Activated CD8-positive, alpha-beta memory T cell treated with anti-CD3 and anti-CD28 coated beads, Interleukin-2, amount 50 U/mL, for 24 hours (primary cell): ENCODE measurements around the gene ACTG1.

Source experiments
- DNase-seq: peaks from one replicate; pipeline ENCODE4 v3.0.0-alpha.2; 2020; ENCODE audit errors: extremely low read depth

The ACTG1 gene

DNA sequence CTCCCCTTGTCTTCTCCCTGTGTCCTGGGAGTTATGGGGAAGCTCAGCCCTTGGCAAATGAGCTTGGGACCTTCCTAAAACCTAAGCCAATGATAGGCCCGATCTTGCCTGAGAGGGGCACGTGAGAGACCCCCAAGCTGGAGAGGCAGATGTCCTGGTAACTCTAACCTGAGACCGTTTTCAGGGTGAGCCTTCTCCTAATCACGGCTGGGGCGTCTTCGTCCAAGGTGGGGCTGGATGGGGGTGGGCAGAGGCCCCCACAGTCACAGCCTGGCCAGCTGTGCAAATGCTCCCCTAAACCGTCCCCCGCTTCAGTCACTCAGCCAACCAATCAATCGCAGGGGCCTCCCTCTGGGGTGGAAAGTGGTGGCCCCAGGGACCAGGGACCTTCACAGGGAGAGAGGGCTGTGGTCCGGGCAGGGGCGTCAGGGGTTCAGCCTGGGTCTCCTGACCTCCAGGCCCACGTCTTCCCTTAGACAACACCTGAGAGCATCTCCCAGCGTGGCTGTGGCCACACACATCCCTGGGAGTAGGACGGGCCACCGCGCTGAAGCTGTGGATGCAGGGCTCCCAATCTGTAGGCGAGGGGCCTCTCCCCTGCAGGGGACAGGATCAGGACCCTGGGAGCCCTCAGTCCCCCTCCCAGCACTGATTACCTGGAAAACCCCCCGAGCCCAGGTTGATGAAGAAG, 30.6 kb downstream of the ACTG1 start:
- DNase-seq = no peak

DNA sequence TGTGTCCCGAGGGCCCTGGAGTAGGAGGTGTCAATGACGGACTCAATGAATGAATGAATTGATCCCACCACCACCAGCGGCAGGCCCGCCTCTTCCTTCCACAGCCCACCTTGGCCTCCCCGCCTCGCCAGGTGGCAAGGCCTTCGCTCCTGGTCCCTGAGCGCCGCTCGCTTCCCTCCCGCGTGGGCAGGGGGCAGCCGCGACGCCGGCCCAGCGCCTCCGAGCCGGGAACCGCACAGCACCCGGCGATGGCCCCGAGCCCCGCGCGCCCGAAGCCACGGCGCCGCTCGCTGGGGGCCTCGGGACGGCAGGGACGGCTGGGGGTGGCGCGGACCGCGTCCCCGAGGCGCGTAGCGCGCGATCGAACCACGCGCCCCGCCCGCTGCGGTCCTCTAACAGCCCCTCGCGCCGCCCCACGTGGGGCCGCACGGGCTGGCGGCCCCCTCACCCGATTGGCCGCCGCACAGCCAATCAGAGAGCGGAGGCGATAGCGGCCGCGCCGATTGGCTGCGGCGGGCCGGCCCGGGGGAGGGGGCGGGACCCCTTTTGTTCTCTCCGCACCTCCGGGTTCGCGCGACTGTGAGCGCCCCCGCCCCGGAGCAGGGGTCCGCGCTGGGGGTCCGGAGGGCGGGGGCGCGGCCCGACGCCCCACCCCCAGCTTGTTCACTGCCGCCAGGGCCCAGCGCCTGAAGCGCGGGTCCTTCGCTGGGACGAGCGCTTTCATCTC, 31.4 kb downstream of the ACTG1 start:
- DNase-seq = no peak

- no peak for DNase-seq
These were observed 32.2 kb downstream of the ACTG1 start for GRCh38 chr17:81480140-81481072.

DNA sequence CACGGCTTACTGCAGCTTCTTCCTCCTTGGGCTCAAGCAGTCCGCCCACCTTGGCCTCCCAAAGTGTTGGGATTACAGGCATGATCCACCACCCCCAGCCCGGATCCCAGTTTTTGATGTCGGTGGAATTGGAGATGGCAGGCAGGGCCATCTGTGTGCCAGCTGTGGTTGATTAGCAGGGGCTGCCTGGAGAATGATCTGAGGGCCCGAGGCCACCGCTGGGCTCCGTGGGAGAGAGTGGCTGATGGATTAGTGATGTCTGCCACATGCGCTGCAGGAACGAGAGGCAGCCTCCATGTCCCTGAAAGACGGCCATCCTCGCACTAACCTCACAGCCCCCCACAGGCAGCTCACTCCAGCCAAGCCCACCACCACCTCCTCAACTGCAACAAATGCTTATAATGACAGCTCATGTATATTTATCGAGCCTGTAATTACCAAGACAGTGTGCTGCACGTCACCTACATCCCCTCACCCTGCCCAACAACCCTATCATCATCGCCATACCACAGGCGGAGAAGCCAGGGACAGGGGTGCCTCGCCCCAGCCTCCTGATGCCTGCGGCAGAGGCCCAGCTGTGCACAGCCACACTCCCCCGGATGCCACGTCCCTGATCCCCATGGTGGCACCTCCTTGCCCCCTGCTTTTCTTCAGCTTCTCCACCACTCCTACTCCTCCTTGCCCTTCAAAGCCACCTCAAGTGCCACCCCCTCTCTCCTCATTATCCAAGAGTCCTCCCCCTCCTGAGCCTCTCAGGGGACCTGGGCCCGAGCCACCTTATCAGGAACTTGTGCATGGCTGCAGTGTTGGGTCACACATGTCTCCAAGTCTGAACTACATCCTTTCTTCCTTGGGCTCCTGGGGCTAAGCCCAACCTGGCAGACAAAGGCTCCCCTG, 33.2 kb downstream of the ACTG1 start:
- DNase-seq = no peak

DNA sequence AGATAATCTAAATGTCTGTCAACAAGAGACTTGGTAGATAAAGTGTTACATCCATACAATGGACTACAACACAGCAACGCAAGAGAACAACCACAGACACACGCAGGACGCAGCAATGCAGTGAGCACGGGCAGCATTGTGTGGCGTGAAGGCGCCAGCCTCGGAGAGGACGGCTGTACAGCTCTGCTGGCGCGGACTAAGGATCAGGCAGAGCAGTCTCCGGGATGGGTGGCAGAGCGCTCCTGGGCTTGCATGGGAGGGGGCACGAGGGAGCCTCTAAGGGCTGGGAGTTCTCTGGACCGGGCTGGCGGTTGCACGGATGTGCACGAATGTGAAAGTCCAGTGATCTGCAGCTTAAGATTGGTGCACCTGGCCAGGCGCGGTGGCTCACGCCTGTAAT, 34.5 kb downstream of the ACTG1 start:
- DNase-seq = no peak

- no peak for DNase-seq
These were observed 35.4 kb downstream of the ACTG1 start for GRCh38 chr17:81477173-81477572.

DNA sequence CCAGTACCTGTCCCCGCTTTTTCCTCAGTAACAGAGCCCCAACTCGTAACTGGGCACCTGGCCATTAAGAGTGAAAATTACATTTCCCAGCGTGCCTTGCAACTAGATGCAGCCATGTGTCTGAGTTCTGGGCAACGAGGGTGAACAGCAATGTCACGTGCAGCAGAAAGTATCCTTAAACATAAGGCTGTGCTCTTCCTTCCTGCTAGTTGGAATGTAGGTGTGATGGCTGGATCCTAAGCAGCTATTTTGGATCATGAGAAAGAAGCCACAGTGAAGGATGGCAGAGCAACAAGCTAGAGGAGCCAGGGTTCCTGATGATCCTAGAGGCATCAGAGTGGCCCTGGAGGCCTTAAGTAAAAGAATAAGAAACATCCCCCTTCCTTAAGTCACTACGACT, 36.0 kb downstream of the ACTG1 start:
- DNase-seq = no peak

GRCh38 chr17:81476097-81476496, 36.5 kb downstream of the ACTG1 start:
- DNase-seq = no peak

- DNase-seq = no peak
These were observed 37.6 kb downstream of the ACTG1 start for GRCh38 chr17:81474958-81475357.

GRCh38 chr17:81473019-81473418, 39.6 kb downstream of the ACTG1 start:
- no peak for DNase-seq

DNA sequence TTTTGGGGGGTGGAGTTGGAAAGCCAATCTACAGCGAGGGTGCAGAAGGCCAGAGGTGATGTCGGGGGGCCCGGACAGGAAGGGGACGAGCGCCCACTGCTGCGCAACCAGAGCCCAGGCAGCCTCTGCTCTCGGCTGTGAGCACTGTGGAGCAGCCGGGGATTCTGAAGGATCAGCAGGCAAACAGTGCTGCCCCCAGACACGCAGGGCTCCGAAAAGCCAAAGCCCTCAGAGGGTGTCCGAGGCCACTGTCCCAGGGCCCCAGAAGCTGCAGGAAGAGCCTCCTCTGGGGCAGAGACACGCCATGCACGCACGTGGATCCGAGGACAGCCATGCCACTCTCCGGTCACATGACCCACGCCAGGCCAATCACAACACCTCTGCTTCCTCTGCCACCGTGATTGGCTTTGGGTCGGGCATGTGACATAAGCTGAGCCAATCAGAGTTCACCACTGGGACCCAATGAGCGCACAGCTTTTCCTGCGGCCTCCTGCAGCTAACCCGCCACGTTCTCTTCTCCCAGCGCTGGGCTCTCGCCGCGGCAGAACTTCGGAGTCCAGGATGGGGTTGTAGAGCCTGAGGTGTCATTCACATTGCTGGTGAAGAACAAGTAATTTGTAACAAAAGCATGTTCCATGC, 40.7 kb downstream of the ACTG1 start:
- no peak for DNase-seq

- DNase-seq = no peak
These were observed 41.4 kb downstream of the ACTG1 start for GRCh38 chr17:81470944-81471817.

- DNase-seq = no peak
These were observed 42.2 kb downstream of the ACTG1 start for GRCh38 chr17:81470270-81470943.

DNA sequence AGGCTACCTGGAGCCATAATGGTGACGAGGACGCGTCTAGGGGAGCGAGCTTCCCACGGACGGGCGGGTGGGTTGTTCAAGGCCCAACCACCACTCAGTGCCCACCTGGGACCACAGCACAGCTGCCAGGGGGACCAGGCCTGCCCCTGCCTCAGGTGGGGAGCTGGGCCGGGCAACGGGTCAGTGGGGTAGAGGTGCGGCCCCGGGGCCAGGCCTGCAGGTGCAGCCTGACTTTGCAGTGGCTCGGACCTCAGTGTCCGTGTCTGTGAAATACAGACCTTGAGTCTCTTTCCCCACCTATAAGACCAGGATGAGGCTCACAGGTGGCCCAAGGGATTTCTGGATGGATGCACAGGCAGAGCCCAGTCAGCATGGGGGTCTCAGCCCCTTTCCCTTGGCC, 43.3 kb downstream of the ACTG1 start:
- DNase-seq = no peak

DNA sequence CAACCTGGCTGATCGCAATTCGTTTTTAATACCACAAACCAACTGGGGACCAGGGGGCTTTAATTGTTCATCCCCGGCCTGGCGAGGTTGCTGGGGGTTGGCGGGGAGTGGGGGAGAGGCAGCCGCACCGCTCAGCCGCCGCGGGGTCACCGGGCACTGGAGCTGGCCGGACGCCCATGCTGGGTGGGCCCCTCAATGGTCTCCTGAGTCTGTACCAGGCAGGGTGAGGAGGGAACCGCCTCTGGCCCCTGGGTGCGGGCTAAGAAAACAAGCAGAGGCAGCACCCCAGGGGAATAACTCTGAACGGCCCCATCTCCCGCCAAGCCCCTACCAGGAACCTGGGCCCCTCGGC, 43.9 kb downstream of the ACTG1 start:
- DNase-seq = no peak

GRCh38 chr17:81468111-81468769, 44.4 kb downstream of the ACTG1 start:
- DNase-seq = no peak

GRCh38 chr17:81466564-81467472, 45.8 kb downstream of the ACTG1 start:
- no peak for DNase-seq

DNA sequence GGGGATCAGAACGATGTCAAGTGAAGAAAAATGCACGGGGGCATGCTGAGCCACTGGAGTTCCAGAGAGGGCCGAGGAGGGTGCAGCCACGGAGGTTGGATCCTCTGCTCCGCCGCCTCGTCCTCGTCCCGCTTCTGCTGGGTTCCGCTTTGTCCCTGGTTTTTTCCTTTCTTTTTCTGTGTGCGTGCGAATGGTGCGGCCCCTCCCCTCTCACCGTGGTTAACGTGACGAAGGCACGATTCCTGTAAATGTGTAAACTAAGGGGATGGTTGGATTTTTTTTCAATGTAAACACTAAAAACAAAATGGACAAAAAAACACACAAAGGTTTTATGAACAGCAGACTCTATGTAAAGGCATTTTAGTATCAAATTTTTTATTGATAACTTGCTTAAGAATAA, 46.7 kb downstream of the ACTG1 start:
- DNase-seq = no peak
